Coronary artery (tissue), 2 donors: Measurements from ENCODE around the gene GRK5.

Experiments used
- DNase-seq: peaks from one replicate; pipeline ENCODE4 v3.0.0-alpha.2; 2017; ENCODE audit warnings: low spot score
- H3K27ac ChIP-seq, 2 donors: fragments of 200-600 bp; sonication (generic); one replicate each; pipeline ENCODE4 v1.5.1; 2016 to 2019
- H3K4me3 ChIP-seq: fragments of 200-600 bp; sonication (generic); 2 replicates; pipeline ENCODE4 v1.5.1; 2016; ENCODE audit warnings: mild to moderate bottlenecking, moderate library complexity
- TF ChIP-seq, protein P1 (sequence below): fragments of 200-600 bp; sonication (generic); IDR thresholded peaks from one replicate; pipeline ENCODE4 v1.5.1; 2019; ENCODE audit warnings: antibody characterized with exemption

Gene GRK5

GRCh38 chr10:119388849-119389345, 181.5 kb downstream of the GRK5 start:
- no peak for DNase-seq
- no peak overlapping the region for H3K27ac ChIP-seq
- TF ChIP-seq, protein P1, sequence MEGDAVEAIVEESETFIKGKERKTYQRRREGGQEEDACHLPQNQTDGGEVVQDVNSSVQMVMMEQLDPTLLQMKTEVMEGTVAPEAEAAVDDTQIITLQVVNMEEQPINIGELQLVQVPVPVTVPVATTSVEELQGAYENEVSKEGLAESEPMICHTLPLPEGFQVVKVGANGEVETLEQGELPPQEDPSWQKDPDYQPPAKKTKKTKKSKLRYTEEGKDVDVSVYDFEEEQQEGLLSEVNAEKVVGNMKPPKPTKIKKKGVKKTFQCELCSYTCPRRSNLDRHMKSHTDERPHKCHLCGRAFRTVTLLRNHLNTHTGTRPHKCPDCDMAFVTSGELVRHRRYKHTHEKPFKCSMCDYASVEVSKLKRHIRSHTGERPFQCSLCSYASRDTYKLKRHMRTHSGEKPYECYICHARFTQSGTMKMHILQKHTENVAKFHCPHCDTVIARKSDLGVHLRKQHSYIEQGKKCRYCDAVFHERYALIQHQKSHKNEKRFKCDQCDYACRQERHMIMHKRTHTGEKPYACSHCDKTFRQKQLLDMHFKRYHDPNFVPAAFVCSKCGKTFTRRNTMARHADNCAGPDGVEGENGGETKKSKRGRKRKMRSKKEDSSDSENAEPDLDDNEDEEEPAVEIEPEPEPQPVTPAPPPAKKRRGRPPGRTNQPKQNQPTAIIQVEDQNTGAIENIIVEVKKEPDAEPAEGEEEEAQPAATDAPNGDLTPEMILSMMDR, result no peak
- no peak overlapping the region for H3K4me3 ChIP-seq

DNA sequence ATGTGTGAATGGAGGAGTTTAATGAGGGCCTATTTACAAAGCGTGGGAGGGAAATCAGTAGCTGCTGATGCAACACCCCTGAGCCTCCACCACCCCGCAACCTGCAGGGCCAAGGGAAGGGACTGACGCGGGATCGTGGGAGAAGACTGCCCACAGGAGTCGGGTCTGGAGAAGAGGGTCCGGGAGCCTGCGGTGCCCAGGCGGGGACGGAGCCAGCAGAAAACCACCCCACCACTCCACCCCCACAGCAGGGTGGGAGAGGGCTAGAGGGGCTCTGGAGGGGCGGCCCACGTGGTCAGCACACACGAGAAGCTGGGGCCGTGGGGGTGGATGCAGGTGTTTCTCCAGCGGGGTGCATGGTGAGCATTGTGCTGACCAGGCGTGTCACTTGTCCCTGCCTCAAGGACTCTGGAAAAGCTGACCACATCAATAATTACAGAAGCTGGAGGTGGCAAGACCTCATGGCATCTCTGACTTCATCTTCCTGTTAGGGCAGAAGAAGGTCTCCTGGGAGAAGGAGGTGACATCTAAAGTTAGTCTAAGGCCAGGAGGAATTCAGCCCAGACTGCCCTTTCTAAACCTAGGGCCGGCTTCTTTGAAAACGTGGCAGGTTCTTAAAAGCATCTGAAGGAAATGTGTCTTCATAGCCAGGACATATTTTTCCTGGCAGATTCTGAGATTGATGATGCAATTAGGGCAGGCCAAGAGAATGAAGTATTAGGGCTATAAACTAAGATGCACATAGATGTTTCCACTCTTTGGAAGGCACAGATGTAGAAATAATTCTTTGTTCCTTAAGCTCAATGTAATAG, 184.3 kb downstream of the GRK5 start:
- peak overlapping the region in 1 of 2 donors; percentile 33 for H3K27ac ChIP-seq
- H3K4me3 ChIP-seq, result no peak overlapping the region
- TF ChIP-seq, protein P1, result no peak
- no peak for DNase-seq

DNA sequence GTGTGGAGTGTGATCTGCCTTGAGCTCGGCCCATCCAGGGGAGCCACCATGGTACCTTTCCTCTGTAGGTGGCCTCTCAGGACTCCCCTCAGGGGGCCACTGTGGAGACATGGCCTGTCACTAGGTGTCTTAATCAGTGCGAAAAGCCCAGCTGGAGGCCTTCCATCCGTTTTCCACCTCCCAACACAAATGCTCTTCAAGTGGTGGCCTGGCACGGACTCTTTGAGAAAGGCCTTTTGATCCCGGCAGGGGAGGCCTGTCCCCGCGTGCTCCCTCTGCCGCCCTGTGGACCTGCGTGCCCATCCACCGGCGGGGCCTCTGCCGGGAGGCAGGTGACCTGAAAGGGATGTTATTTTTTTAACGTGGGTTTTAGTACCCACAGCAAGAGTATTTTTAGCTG, 185.6 kb downstream of the GRK5 start:
- TF ChIP-seq, protein P1, result no peak
- no peak overlapping the region for H3K27ac ChIP-seq
- no peak overlapping the region for H3K4me3 ChIP-seq
- DNase-seq, result no peak

- H3K27ac ChIP-seq, result no peak overlapping the region
Measured at GRCh38 chr10:119393421-119393820, 186.1 kb downstream of the GRK5 start.

GRCh38 chr10:119393845-119394244, 186.5 kb downstream of the GRK5 start:
- no peak for DNase-seq
- TF ChIP-seq, protein P1, result no peak
- Histone ChIP-seq H3K27ac (no peak overlapping the region), H3K4me3 (no peak overlapping the region)

More at GRCh38 chr10:119393421-119393820, 186.1 kb downstream of the GRK5 start:
- H3K4me3 ChIP-seq, result no peak overlapping the region
- TF ChIP-seq, protein P1, result no peak
- DNase-seq, result no peak

DNA sequence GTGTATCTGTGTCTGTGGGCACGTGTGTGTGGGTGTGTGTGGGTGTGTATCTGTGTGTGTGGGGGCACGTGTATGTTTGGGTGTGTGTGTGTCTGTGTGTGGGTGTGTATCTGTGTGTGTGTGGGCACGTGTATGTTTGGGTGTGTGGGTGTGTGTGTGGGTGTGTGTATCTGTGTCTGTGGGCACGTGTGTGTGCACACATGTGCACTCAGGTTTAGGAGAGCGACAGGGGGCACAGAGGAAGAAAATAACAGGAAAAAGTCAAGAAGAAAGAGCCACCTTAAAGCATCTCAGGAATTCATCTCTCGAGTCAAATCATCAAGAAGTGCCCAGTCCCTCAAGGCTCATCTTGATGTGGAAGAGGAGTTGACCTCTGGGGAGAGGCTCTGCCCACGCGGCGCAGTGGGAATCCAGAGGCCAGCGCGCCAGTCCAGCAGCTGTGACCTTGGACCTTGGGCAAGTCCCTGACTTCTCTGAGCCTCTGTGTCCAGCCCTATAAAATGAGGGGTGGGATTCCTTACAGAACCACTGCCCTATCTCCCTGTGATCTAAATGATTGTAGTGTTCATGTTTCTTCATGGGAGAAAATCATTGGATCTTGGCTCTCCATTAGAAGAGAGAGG, 187.4 kb downstream of the GRK5 start:
- TF ChIP-seq, protein P1, result no peak
- DNase-seq, result no peak
- Histone ChIP-seq H3K4me3 (no peak overlapping the region), H3K27ac (peak overlapping the region; percentile 5 to 77)
